Stimulated activated CD8-positive, alpha-beta memory T cell treated with anti-CD3 and anti-CD28 coated beads, Interleukin-7, amount 100 ng/mL, for 48 hours (primary cell): ENCODE results near the gene USHBP1.

Experiments used
- DNase-seq, 2 donors: peaks; one replicate each; pipeline ENCODE4 v3.0.0-alpha.2; 2020; ENCODE audit warnings: low read depth in 1 of 2; ENCODE audit errors: extremely low read depth in 1 of 2

The USHBP1 gene

GRCh38 chr19:17242431-17243208 lies 21.9 kb downstream of the USHBP1 start:
- no peak for DNase-seq

DNA sequence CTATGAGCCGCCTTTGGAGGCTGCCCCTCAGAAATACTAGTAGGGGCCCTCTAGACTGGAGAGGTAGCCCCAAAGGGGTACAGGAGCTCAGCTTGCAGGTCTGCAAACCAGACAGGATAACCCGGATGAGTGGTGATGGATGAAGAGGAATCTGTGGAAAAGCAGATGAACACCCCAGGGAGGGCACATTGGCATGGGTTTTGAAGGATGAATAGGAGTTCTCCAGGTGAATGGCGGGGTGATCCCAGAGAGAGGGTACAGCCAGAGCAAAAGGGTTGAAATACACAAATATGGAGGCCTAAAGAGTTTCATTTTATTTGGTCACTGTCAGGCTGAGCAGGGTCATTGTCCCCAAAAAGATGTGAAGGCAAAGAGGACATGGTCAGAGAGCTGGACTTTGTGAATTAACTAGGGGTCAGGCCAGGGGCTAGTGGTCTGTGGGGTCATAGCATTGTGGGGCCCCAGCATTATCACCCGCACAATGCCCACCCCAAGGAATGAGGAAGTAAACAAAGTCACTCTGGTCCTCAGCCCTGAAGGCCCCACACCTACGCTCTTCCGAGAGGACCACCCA lies 23.6 kb downstream of the USHBP1 start:
- DNase-seq = no peak

- no peak for DNase-seq
These were observed 24.3 kb downstream of the USHBP1 start for GRCh38 chr19:17240062-17240752.

GRCh38 chr19:17237747-17238706 lies 26.5 kb downstream of the USHBP1 start:
- DNase-seq = no peak

DNA sequence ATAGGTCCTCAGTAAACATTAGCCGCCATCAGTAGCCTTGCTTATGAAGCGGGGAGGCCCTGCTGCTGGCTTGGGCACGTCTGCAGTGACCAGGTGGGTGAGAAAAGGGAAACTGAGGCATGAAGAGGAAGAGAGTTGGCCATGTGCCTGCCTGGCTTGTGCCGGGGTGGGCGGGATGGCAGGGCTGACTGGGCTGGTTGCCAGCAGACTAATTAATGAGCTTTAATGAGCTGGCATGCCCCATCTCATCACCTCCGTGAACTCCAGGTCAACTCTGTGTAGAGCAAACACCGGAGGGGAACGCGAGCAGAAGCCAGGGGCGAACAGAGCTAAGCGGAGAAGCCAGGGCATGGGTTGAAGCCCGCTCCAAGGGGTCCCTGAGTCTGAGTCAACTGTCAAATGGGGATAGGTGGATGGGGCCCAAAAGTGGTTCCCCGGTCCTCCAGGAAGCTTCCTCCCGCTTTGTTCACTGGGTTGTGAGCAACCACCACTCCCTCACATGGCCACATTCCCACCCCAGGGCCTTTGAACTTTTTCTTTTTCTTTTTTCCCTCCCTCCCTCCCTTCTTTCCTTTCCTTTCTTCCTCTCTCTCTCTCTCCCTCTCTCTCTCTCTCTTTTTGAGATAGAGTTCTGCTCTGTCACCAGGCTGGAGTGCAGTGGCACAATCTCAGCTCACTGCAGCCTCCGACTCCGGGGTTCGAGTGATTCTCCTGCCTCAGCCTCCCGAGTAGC lies 27.6 kb downstream of the USHBP1 start:
- no peak for DNase-seq

DNA sequence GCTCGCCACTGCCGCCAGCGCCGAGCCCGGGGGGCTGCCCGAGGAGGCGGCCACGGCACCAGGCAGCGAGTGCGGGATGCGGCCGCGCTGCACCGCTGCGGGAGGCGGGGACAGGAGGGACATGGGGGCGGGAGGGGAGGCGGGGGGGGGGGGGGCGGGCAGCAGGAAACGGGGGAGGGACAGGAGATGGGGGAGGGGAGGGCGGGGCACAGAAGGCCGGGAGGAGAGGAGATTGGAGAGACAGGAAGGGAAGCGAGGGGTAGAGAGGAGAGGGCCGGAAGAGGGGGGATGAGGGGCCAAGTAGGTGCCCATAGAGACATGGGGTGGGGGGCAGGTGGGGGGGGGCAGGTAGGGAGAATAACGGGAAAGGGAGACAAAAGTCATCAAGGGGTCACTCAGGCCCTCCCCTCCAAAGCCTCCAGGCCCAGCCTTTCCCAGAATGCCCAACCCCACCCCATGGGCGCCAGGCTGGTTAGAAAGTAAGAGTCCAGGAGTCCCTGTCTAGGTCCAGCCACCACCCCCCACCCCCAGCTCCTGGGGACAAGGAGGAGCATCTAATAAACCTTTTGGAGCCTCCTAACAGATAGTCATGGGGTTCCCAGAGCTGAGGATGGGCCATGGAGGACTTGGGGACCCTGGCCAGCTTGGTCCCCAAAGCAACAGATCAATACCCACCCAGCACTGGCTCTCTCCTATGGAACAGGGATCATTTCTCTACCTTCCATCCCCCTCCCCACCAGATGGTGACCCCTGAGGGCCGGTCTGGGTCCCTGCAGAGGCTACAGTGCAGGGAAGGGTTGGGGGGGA lies 28.4 kb downstream of the USHBP1 start:
- DNase-seq = no peak

DNA sequence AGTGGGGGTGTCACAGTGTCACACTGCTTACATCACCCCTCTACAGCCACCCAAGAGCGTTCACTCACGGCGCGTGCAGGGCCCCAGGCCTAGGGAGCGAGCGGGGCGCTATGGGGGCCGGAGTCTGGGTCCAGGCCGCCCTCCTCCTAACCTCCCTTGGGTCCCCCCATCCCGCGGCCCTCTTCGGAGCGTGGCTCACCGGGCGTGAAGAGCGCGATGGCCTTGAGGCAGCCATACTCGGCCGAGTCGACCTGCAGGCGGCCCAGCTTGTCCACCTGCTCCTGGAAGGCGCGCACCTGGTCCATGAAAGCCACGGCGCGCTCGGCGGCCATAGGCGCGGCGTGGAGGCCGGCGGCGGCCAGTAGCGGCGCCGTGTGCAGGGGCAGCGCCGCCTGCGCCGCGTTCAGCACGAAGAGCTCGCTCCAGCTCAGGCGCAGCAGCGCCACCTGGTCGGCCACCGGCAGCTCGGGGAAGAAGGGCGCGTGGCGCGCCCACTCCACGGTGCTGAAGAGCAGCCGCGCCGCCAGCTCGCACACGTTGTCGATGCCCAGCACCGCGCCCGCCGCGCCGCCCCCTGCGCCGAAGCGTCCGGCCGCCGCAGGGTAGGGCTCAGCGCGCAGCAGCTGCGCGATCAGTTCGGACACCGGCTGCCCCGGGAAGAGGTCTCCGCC lies 29.1 kb downstream of the USHBP1 start:
- DNase-seq = peak; percentile 44 to 49

DNA sequence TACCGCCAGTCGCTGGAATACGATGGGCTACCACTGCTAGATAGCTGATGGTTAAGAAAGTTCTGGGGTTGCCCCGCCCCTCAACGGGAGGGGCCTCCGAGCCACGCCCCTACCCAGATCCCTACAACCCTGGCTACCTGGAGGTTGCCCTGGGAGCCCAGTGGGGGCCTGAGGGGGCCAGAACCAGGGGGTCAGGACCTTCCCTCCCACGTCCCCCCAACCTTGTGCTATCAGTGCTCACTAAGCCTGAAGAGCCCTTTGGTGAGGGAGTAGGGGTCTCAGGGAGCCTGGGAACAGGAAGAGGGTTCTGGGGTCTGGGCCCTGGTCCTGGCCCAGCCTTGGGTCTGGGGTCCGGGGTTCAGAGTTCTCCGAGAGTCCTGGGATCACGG lies 29.6 kb downstream of the USHBP1 start:
- DNase-seq = peak; percentile 37 to 46

DNA sequence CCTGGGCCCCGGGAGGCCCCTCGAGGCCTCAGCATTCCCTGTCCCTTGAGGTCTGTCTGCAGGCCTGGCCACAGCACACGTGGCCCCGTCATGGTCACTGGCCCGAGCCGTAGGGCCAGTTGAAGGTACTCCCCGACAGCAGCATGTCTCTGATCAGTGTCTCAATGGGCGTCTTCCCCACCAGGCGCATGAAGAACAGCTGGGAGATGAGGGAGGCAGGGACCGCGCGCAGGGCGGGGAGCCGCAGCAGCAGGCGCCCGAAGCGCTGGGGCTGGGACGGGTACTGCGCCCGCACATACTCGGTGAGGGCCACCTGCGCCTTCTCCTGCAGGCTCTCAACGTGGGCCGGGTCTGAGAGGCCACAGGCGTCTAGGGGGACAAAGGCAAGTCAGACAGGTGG lies 32.3 kb downstream of the USHBP1 start:
- no peak for DNase-seq

GRCh38 chr19:17229890-17230289 lies 34.7 kb downstream of the USHBP1 start:
- no peak for DNase-seq

DNA sequence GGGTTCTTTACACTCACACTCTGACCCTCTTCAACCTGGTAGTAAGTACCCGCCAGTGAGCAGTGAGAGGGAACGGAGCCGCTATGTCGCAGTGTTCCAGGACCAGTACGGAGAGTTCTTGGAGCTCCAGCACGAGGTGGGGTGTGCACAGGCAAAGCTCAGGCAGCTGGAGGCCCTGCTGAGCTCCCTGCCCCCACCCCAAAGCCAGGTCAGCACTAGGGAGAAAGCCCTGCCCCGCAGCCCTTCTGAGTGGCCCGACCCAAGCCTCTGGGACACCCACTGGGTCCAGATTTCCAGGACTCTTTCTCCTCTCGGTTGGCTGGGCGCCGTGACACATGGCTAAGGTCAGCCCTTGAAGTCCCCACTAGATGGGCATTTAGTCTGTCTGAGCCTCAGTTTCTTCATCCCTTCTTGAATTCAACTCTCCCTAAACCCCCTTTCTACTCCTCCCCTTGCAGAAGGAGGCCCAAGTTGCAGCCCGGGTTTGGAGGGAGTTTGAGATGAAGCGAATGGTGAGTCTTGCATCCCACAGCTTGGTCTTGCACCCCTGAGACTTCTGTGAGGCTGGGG lies 36.7 kb downstream of the USHBP1 start:
- DNase-seq = no peak

- DNase-seq = peak; percentile 88 to 96
These were observed 38.3 kb downstream of the USHBP1 start, which contains the start of gene OCEL1 for GRCh38 chr19:17226002-17226933. Gene OCEL1, plus strand, starts transcription at chr19:17226226. Its CDS starts 22 bp downstream, at chr19:17226248.

GRCh38 chr19:17225053-17225452 lies 39.5 kb downstream of the USHBP1 start:
- no peak for DNase-seq

GRCh38 chr19:17220207-17220758 lies 44.3 kb downstream of the USHBP1 start:
- DNase-seq = no peak

- DNase-seq = no peak
These were observed 45.3 kb downstream of the USHBP1 start for GRCh38 chr19:17219286-17219685.

DNA sequence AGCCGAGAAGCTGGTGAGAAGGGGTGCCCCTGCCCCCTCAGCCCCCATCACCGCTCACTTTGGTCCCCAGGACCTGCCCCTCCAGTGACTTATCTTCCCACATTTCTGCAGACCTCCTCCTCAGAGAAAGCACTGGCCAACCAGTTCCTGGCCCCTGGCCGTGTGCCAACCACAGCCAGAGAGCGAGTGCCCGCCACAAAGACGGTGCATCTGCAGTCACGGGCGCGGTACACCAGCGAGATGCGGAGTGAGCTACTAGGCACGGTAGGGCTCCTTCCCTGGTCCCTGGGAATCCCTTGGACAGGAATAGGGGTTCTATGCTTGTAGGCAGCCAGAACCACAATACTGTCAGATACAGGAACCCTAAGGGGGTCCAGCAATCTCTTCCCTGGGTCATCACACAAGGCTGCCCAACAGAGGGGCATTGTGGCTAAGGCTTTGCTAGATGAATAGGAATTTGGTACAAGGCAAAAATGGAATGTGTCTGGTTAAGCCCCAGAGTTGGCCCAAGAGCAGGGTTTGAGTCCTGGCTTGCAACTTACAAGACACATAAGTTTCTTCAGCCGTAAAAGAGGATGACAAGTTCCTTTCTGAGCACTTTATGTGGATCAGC lies 48.4 kb downstream of the USHBP1 start:
- DNase-seq = no peak
